Neuron (in vitro differentiated cells): Measurements from ENCODE around the gene TUFM.

Experiments used
- H2AFZ ChIP-seq: one replicate; pipeline ENCODE4 v1.6.1; 2013; ENCODE audit warnings: low read depth, mild to moderate bottlenecking, inconsistent platforms, low read length, moderate library complexity
- H3K27me3 ChIP-seq: one replicate; pipeline ENCODE4 v1.6.1; 2013; ENCODE audit warnings: low read length; ENCODE audit not compliant: insufficient read depth
- H3K36me3 ChIP-seq: one replicate; pipeline ENCODE4 v1.6.1; 2013; ENCODE audit warnings: low read length; ENCODE audit not compliant: insufficient read depth
- H3K4me1 ChIP-seq: one replicate; pipeline ENCODE4 v1.6.1; 2013; ENCODE audit warnings: low read length; ENCODE audit not compliant: insufficient read depth
- H3K4me3 ChIP-seq: 2 replicates; pipeline ENCODE4 v1.5.1; 2013; ENCODE audit warnings: mild to moderate bottlenecking, low read length, moderate library complexity
- H3K9me3 ChIP-seq: one replicate; pipeline ENCODE4 v1.6.1; 2013; ENCODE audit warnings: low read length

The TUFM gene

GRCh38 chr16:28879841-28880588 lies 33.9 kb upstream of the TUFM start:
- Histone ChIP-seq H3K27me3 (no peaks in the 10 kb centered on the region), H3K4me1 (peaks cover 39% of the 10 kb centered on the region), H3K4me3 (peak overlapping the region; percentile 67), H3K9me3 (no peaks in the 10 kb centered on the region), H2AFZ (no peak overlapping the region), H3K36me3 (no peaks in the 10 kb centered on the region)

DNA sequence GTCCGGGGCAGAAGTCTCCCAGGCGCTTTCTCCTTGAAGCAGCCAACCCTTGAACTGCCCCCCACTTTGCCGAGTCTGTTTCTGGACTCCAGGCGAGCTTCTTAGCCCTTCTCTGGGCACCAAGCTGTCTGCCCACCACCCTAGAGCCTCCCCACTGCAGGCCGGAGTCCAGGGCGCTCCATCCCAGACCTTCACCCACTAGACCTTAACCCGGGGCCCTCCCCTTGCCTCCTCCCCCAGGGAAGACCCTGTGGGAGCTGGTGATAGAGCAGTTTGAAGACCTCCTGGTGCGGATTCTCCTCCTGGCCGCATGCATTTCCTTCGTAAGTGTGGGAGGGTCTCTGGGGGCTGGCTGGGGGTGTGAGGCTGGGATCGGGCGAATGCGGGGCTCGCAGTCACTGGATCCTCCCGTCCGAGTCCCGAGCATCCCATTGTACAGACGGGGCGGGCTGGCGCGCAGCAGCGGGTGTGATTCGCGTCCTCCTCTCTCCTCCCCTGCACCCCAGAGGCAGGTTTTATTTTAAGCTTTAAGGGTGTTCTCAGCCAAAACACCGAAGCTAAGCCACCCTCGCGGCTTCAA lies 33.2 kb upstream of the TUFM start:
- no peaks in the 10 kb centered on the region for H3K9me3 ChIP-seq
- H3K36me3 ChIP-seq: peaks cover 3% of the 10 kb centered on the region
- H3K4me1 ChIP-seq: peaks cover 40% of the 10 kb centered on the region
- H3K4me3 ChIP-seq: peak overlapping the region; percentile 67
- H3K27me3 ChIP-seq: no peaks in the 10 kb centered on the region
- no peak overlapping the region for H2AFZ ChIP-seq

GRCh38 chr16:28878083-28878926 lies 32.2 kb upstream of the TUFM start, which contains the start of gene ATP2A1:
Gene ATP2A1 (plus strand): TSS chr16:28878488. CDS start chr16:28878672, 184 bp downstream.
- Histone ChIP-seq H3K9me3 (no peaks in the 10 kb centered on the region), H3K4me3 (peak within 1 kb of the TSS; percentile 67), H3K4me1 (peaks cover 36% of the 10 kb centered on the region), H3K36me3 (peaks cover 9% of the 10 kb centered on the region), H3K27me3 (no peaks in the 10 kb centered on the region), H2AFZ (no peak within 1 kb of the TSS)

DNA sequence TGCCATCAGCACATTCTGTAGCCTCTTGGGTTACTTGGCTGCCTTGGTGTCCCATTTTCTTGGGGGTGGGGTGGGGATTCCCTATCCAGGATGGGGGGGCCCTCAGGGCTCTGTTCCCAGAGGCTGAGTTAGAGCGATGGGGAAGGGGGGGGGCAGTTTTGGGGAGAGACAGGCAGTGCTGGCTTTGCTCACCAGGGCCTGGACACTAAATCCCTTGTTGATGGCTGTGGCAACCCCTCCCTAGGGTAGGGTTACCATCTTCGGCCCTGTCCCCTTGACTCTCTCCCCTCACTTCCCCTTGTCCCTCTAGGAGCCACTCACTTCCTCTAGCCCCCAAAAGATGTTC lies 31.5 kb upstream of the TUFM start:
- Histone ChIP-seq H3K27me3 (no peaks in the 10 kb centered on the region), H2AFZ (no peak overlapping the region), H3K4me1 (peaks cover 29% of the 10 kb centered on the region), H3K36me3 (peaks cover 15% of the 10 kb centered on the region), H3K9me3 (no peaks in the 10 kb centered on the region), H3K4me3 (no peak overlapping the region)

GRCh38 chr16:28876973-28877654 lies 31.0 kb upstream of the TUFM start:
- peaks cover 24% of the 10 kb centered on the region for H3K4me1 ChIP-seq
- H3K4me3 ChIP-seq: no peak overlapping the region
- no peaks in the 10 kb centered on the region for H3K27me3 ChIP-seq
- H3K36me3 ChIP-seq: peaks cover 21% of the 10 kb centered on the region
- no peaks in the 10 kb centered on the region for H3K9me3 ChIP-seq
- no peak overlapping the region for H2AFZ ChIP-seq

GRCh38 chr16:28876019-28876659 lies 30.0 kb upstream of the TUFM start:
- Histone ChIP-seq H3K27me3 (no peaks in the 10 kb centered on the region), H2AFZ (no peak overlapping the region), H3K4me3 (no peak overlapping the region), H3K36me3 (peaks cover 30% of the 10 kb centered on the region), H3K4me1 (peaks cover 24% of the 10 kb centered on the region), H3K9me3 (no peaks in the 10 kb centered on the region)

DNA sequence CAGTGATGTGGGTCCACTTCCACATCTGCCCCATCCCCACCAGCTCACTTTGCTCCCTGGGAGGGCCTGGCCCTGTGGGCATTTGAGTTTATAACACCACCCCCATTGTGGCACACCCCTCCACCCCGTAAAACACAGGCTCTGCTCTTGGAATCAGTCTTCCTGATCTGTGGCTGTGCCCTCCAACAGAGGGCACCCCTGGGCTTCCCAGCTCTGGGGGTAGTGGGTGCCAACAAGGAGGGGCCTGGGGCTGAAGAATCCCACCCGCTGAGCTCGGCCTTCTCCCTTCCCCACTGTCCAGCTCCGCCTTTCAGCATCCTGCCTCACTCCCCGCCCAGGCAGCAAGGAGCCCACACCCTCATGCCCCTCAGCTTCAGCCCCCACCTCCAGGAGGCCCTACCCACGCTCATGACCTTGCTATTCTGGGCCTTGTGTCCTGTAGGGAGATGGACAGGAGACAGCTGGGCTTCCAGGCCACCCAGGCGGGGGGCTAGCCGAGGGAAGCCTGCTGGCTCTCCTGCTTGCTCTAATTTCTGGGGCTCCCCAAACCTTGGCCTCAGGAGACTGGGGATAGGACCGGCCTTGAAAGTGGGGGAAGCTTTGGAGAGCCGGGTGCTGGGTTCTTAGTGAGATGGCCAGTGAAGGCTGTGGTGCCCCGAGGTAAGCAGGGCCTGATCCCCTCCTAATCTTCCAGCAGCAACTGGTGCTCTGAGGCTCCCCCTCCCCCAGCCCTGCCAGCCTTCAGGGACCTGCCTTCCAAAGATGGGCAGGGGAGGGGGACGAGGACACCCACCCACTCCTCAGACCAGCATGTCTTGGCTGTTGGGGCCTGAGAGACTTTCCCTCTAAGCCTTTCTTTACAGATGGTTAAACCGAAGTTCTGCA lies 29.2 kb upstream of the TUFM start:
- Histone ChIP-seq H3K4me3 (no peak overlapping the region), H2AFZ (no peak overlapping the region), H3K27me3 (no peaks in the 10 kb centered on the region), H3K4me1 (peaks cover 24% of the 10 kb centered on the region), H3K36me3 (peaks cover 37% of the 10 kb centered on the region), H3K9me3 (no peaks in the 10 kb centered on the region)

GRCh38 chr16:28874406-28874805 lies 28.3 kb upstream of the TUFM start:
- Histone ChIP-seq H3K4me1 (peaks cover 24% of the 10 kb centered on the region), H2AFZ (no peak overlapping the region), H3K9me3 (no peaks in the 10 kb centered on the region), H3K27me3 (no peaks in the 10 kb centered on the region), H3K36me3 (peaks cover 46% of the 10 kb centered on the region), H3K4me3 (no peak overlapping the region)

GRCh38 chr16:28873543-28874201 lies 27.5 kb upstream of the TUFM start:
- H3K36me3 ChIP-seq: peaks cover 53% of the 10 kb centered on the region
- no peak overlapping the region for H2AFZ ChIP-seq
- H3K27me3 ChIP-seq: no peaks in the 10 kb centered on the region
- H3K4me1 ChIP-seq: peaks cover 24% of the 10 kb centered on the region
- H3K9me3 ChIP-seq: no peaks in the 10 kb centered on the region
- H3K4me3 ChIP-seq: no peak overlapping the region

GRCh38 chr16:28872952-28873351 lies 26.8 kb upstream of the TUFM start:
- H3K27me3 ChIP-seq: no peaks in the 10 kb centered on the region
- peaks cover 23% of the 10 kb centered on the region for H3K4me1 ChIP-seq
- no peaks in the 10 kb centered on the region for H3K9me3 ChIP-seq
- H2AFZ ChIP-seq: no peak overlapping the region
- H3K36me3 ChIP-seq: peaks cover 55% of the 10 kb centered on the region
- no peak overlapping the region for H3K4me3 ChIP-seq

DNA sequence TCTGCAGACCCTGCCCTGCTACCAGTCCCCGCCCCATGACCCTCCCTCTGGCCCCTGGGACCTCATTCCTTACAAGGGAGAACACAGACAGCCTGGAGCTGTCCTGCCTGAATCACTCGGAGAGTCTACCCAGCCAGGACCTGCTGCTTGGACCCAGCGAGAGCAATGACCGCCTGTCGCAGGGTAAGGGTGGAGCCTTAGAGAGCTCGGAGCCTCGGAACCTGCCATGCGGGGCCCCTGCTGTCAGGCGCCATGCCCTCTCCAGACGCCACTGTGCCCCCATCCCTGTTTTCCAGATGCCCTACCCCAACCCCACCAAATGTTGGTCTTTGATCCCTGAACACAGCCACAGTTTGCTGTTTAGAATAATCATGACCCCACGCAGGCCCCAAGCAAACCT lies 23.1 kb upstream of the TUFM start:
- peaks cover 11% of the 10 kb centered on the region for H3K4me1 ChIP-seq

More for the DNA sequence above, 23.1 kb upstream of the TUFM start:
- no peak overlapping the region for H2AFZ ChIP-seq
- no peak overlapping the region for H3K4me3 ChIP-seq
- no peaks in the 10 kb centered on the region for H3K27me3 ChIP-seq
- H3K9me3 ChIP-seq: no peaks in the 10 kb centered on the region
- peaks cover 59% of the 10 kb centered on the region for H3K36me3 ChIP-seq
